K562 (cell line): ENCODE results near the gene SYNJ2. TPM values are rescaled to one million over a fixed set of nuclear protein-coding genes. Genes with fewer than 3 reads are reported as not detected.

ENCODE experiments used
- CEBPB ChIP-seq: fragments of 450-650 bp; IDR thresholded peaks from 2 replicates; pipeline ENCODE4 v1.6.1; 2016; ENCODE audit warnings: missing genetic modification characterization, missing compliant biosample characterization
- LCOR ChIP-seq: sonication (generic); formaldehyde crosslinking; IDR thresholded peaks from 2 replicates; pipeline ENCODE4 v1.8.0; 2022; ENCODE audit warnings: mild to moderate bottlenecking, missing genetic modification reagents
- MGA ChIP-seq: fragments of 450-650 bp; IDR thresholded peaks from 2 replicates; pipeline ENCODE4 v1.6.1; 2016; ENCODE audit warnings: mild to moderate bottlenecking, moderate library complexity
- PREB ChIP-seq: sonication (generic); formaldehyde crosslinking; IDR thresholded peaks from 2 replicates; pipeline ENCODE4 v1.8.1; 2023; ENCODE audit warnings: mild to moderate bottlenecking, missing genetic modification reagents
- PTTG1 ChIP-seq: fragments of 450-650 bp; IDR thresholded peaks from 2 replicates; pipeline ENCODE4 v1.6.1; 2016; ENCODE audit warnings: low read depth, mild to moderate bottlenecking, missing genetic modification characterization, missing compliant biosample characterization
- SMAD3 ChIP-seq: fragments of 450-650 bp; formaldehyde crosslinking; conservative IDR thresholded peaks from 2 replicates; pipeline ENCODE4 v1.4.0; 2020; ENCODE audit warnings: mild to moderate bottlenecking
- SMARCA4 ChIP-seq: fragments of 450-650 bp; IDR thresholded peaks from 2 replicates; pipeline ENCODE4 v1.6.1; 2016
- TBL1XR1 ChIP-seq, 2 experiments: IDR thresholded peaks; 2 replicates each; pipeline ENCODE4 v1.6.1; 2012; ENCODE audit warnings: improper control_type of control experiment in 2 of 2, low read length in 2 of 2, mild to moderate bottlenecking in 1 of 2
- TSHZ1 ChIP-seq: fragments of 250-450 bp; sonication (Bioruptor Pico); IDR thresholded peaks from 2 replicates; pipeline ENCODE4 v1.4.0; 2020; ENCODE audit warnings: mild to moderate bottlenecking, moderate library complexity
- ZNF766 ChIP-seq: fragments of 200-800 bp; sonication (Bioruptor generic); conservative IDR thresholded peaks from 2 replicates; pipeline ENCODE4 v1.6.1; 2016; ENCODE audit warnings: missing genetic modification characterization, missing compliant biosample characterization
- ZNF77 ChIP-seq: fragments of 250-450 bp; sonication (Bioruptor Pico); IDR thresholded peaks from 2 replicates; pipeline ENCODE4 v1.5.0; 2020
- polyA plus RNA-seq, 8 experiments: library from polyadenylated mRNA; depleted of rRNA in 4 of 8; stranded (reverse) in 5 of 8; unstranded in 3 of 8; fragments of >200 nt; fragmentation: Nextera tagmentation in 2 of 8; fragmentation: Illumina TruSeq in 1 of 8; extraction: Ambion mirVana in 2 of 8; extraction: Trizol in 1 of 8; gene quantifications; 2 replicates each; pipeline versions ENCODE4 v1.2.1 to v1.2.3, GENCODE V29; 2011 to 2014; ENCODE audit warnings: inconsistent platforms in 1 of 8, missing spikeins in 1 of 8
- total RNA-seq, 7 experiments: library from RNA; depleted of rRNA in 6 of 7; stranded (reverse); fragments of >200 nt in 6 of 7; fragmentation: Illumina TruSeq in 2 of 7; extraction: Trizol in 2 of 7; gene quantifications; 2 replicates each; pipeline versions ENCODE4 v1.2.1 to v1.2.3, GENCODE V29; 2011 to 2021; ENCODE audit warnings: low replicate concordance in 1 of 7

Gene SYNJ2
- total and polyA plus RNA-seq, 9 of the 15 experiments (the other 6 are each of a cell fraction or from before 2014, with no cell fraction given), result 3.0 to 27.7 (median 17.8) TPM

GRCh38 chr6:157981395-157982101 lies at the start of gene SYNJ2 (continued):
- TF ChIP-seq TSHZ1 (CRISPR knock-in tag) (no peak), PREB (no peak), PTTG1 (no peak), MGA (no peak), SMARCA4 (no peak; the same call in 1 of the 2 replicates), ZNF77 (no peak), TBL1XR1 (IDR thresholded peaks at IDR 0.05; ENCODE audit: low read length in 2 of 2) (peak in 1 of 2 experiments; percentile 58; a peak in 1 of 4 replicates), ZNF766 (CRISPR knock-in tag) (peak; percentile 65; the same call in 1 of the 2 replicates), LCOR (0 out of 2 replicates have a peak, but pooled peaks have one; percentile 58), CEBPB (no peak), SMAD3 (CRISPR knock-in tag) (no peak; the same call in 1 of the 2 replicates)
